Measurements from ENCODE around the gene CDK14.
"Not testable (repeated sequence)": the region's sequence is repeated elsewhere in the genome, so short reads cannot be mapped to it uniquely, and the experiment has no call there.

CDK14 gene

DNA sequence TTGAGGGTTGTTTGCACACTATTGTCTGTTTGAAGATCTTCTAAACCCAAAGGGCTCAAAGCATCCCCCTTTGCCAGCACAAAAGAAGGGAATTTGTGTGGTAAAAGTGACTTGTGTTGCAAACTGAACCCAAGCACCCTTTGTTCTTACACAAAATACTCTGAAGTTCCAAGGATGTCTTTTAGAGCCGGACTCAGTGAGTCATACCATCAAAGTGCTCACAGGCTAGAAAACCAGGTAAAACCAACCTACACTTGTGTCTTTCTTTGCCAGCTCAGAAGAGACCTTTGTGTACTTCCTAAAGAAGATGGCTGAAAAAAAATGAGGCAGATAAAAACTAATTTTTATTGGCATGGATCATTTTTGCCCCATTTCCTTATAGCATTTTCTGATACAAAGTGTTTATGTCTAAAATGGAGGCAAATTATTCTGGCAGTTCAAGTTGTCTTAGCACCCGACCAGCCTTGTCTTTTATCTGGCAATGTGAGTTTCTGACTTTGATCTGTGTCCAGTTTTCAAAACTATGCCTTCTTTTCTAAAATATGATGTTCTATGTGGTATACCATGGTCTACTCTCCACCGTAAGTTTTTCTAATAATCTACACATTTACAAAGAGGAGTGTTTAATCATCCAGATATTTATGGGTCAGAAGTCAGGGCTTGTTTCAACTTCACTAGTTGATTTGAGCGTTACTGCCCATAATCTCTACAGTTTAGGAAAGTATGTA is 539.7 kb downstream of the CDK14 start:
- DNase-seq: no peak

DNA sequence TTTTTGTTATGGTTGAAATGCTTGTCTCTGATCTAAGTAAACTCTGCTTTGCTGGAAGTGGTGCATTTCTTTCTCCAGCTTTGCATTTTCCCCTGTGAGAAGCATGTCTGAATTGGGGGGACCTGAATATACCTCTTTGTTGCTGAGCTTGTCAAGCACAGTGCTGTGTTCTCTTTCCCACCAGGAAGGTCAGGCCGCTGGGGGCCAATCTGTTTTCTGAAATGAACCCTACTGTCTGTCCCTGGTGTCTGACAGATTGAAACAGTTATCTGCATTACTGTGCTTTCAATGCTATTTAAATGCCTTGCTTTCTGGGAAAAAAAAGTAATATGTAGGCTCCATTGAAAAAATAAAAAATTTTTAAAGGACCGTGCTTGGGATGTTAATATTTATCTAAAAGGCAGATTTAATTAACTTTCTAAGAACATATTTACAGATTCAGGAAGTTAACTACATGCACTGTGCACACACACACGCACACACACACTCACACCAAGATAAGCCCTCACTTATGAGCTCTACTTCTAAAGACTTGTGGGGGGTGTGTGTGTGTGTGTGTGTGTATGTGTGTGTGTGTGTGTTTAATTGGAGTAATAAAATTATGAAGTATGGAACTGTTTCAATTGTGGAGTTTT is 541.1 kb downstream of the CDK14 start:
- DNase-seq: no peak

DNA sequence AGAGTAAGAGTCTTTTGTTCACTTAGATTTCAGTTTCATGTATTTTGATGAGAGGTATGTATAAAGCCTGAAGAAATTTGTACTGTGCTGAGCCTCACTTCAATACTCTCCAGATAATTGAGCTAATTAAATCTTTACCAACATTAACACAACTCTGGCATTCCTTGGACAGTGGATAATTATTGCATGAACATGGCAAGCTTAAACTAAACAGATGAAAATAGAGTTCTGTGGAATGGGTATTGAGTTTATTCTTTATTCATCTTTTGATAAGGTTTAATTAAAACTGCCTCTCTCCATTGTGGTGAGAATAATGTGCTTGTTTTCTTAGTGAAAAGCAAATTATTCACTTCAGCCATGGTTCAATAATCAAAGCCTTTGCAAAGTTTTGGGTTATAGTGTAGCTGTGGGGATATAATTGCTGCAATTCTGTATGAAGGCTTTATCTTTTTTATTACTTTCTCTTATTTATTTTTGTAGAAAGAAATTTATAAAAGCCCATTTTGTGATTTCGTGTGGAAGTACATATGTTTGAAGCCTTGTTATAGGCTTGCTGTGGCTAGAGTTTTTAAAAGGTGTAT is 541.8 kb downstream of the CDK14 start:
- no peak for DNase-seq

DNA sequence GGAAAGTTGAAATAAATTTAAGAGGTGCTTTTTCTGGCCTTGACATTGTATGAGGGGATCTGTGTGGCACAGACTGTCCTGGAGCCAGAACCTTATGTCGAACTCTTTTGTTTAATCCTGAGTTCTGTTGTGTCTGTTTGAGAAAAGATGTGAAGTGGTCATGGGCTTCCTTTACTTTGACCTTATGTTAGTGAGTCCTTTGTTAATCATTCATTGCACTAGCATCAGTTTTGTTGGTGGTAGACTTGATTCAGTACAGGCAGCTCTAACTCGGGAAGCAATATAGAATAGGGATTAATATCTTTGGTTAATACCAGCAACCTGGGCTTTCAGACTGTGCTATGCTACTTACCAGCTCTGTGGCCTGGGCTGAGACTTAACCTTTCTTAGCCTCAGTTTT is 544.2 kb downstream of the CDK14 start:
- DNase-seq: no peak

DNA sequence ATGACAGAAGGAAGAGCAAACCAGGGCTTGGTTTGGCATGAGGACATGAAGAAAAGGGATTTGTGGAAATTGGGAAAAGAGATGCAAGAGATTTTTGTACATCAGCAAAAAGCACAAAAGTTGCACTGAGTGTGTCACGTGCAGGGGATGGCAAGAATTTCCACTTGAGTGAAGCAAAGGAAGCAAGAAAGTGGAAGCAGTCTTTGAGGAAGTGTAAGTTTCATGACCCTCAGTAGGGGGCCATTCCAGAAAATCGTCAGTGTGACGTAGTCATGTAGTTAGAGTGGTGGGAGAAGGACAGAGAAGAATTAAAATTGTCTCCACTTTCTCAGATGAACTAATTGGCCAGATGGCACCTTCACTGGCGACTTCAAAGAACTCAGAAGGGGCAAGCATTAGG is 544.9 kb downstream of the CDK14 start:
- no peak for DNase-seq

DNA sequence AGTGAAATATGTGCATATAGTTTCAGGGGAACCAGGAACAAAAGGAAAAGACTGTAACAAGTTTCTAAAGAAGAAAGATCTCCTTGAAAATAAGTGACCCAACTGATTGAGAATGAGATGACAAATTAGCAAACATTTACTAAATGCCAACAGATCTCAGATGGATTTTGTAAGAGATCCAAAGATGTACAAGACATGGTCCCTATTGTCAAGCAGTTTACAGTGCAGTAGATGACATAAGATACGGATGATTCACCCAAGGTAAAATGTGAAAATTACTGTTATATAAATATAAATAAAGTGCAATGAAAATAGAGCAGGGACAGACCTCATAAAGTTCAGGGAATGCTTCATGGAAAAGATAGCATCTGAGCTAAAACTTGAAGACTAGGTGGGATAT is 546.6 kb downstream of the CDK14 start:
- no peak for DNase-seq

DNA sequence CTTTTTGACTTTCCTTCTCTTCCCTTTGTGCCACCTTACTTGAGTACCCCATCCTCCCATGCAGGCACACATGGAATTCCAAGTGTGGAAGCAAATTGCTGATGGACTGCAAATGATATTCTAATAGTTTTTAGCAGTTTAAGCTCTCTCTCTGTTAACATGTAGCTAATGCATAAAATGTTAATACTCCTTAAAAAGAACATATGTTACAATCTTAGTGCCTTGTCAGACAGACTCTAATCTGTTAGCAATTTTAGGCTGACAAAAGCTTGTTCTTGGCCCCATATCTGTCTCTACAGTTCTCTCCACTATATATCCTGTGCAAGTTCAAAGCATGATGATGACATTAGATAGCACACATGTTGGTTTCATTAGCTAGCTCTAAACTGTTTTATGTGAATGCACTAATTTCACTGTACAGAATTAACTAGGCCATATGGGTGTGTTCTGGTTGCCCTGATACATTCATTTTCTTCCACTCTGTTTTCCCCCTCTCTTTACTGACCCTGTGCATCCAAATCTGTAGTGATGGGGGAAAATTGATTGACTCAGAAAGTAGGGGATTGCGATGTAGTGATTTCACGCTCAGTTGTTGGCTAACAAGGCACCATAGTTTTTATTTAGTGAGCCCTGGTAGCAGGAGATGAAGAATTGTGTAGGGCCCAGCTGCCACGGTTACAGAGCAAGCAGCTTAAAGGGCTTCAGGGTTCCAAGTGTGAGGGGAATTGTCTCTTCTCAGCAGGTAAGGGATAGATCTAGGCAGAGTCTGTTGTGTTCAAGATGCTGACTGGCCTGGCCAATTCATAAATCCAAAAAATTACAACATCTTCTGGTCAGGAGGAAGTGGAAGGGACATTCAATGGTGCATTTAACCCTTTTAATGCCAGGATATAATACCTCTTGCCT is 553.5 kb downstream of the CDK14 start:
- no peak for DNase-seq

DNA sequence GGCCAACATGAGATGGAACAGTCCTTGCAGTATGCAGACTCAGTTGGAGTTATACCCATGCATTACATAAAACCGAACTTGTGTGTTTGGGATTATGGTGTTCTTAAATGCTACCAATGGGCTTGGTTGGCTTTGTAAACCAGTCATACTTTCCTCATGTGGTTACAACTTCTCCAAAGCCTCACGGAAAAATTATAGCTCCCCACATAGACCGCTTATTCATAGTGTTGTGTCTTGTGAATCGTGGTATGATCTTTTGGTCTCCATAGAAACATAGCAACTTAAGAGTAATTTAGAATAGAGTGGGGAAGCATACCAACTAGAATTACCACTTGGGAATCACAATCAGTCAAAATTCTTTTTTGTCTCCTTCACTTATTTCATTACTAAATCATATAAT is 555.8 kb downstream of the CDK14 start:
- no peak for DNase-seq

DNA sequence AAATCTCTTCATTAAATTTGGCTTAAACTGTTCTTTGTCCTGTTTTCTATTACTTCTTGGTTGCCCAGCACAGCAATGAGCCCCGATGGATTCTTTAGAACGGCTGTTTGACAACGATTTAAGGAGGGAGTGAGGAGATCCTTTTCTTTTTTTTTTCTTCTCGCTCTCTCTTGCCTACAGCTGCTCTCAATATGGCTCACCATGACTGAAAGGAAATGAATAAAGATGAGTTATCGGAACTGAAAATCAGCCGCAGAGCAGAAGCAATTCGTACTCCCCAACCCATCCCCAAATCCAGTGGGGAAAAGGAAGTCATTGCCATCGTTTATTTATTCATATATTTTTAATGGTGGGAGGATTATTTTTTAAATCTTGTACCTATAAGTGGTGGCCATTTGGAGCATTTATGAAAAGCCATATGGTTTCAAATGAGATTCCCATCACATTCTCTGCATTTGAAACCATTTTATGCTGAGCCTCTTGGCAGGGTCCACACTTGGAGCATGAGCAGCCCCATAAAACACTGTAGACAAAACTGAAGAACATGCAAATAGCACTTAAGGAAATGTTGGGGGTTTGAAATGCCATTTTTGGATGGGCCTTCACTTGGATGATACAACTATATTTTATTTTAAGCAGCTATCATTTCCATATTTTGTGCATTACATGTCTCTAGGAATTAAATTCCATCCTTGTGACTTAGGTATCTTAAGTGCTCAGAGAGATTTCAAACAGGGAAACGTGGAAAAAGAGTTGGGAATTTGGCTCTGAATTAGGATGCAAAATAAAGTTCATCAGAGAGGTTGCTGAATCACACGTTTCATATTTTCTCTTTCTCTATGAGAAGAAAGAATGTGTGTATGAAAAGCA is 560.4 kb downstream of the CDK14 start:
- no peak for DNase-seq

DNA sequence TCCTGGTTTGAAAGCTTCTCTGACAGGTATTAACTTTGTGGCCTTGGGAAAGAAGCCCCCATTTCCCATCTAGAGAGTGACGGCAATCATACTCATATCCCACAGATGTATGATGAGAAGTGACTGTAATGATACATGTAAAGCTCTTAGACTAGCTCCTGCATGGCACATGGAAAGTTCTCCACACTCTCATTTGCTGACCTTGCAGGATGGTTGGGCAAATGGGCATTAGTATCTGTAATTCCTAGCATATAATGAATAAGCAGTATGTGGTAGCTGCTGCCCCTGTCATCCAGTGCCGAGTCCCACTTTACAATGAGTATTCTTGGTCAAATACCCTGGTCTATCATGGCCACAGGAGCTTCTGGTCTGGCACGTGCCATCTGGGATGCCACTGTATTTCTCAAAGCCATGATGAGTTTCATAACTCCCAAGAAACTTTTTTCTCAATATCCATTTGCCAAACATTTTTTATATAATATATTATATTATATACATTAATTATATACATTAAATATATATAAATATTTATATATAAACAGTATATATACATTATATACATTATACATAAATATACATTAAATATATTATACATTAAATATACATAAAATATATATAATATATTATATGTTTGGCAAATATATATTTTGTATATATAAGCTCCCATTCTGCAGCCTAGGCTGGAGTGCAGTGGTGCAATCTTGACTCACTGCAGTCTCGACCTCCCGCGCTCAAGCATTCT is 561.6 kb downstream of the CDK14 start:
- no peak for DNase-seq

DNA sequence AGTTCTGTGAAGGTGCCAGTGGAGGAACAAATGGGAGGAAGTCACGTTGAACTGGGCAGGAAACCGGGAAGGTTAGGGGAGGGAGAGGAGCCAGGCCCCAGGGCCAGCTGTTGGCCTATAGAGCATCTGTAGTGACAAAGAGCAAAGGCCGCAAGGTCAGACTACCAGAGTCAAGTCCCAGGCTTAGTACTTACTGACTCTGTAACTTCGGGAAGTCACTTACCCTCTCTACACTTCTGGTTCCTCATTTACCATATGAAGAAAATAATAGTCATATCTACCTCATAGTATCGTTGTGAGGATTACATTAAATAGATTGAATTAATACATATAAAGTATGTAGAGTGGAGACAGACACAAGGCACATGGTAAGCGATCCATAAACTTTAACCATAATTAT is 566.3 kb downstream of the CDK14 start:
- no peak for DNase-seq

DNA sequence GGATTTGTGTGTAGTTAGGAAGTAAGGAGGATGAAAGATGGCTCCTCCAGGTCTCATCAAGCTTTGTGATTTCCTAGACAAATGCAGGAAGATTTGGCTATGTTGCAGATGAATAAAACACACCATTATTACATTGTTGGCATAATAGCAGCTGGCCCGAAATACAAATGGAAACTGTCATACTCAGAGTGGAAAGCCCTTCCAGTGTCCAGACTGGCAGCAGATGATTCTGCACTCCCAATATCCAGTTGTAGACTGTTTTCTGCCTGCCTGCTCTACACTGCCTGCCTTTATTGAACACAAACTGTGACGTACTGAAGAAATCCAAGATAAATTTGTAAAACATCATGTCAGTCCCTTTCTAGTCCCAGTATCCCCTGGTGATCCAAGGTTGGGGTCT is 568.4 kb downstream of the CDK14 start:
- no peak for DNase-seq

DNA sequence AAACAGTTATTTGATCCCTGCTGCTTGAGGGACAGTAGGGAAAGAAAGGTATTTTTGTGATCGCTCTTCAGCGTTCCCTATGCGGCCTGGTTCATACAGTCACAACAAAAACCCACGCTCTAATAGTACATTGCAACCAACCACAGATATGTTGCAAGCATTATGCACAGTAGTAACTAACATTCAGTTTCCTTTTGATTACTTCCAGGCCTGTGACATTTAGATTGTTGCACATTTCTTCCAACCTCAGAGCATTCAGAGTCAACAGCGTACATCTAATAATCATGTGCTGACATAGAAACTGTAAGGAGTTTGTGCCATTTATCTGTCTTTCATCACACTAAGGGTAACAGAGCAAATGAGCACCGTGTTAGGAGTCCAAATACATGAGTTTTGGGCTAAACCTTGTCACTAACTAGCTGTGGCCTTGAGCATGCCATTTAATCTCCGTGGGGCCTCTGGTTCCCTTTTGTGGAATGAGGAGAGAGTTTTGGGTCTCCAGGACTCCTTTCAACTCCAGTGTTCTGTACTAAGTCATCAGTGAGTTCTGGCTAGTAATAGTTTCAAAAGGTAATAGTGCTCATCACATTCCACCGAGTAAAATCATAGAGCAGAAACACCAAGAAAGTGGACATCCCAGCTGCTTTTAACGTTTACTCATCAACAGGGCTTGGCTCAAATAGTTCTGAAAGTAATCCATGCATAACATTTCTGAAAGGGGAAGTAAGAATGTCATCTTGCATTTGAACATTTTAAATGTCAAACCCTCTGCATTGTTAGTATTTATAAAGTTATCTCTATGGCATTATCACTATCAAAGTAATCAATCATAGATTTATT is 569.1 kb downstream of the CDK14 start:
- DNase-seq: no peak

DNA sequence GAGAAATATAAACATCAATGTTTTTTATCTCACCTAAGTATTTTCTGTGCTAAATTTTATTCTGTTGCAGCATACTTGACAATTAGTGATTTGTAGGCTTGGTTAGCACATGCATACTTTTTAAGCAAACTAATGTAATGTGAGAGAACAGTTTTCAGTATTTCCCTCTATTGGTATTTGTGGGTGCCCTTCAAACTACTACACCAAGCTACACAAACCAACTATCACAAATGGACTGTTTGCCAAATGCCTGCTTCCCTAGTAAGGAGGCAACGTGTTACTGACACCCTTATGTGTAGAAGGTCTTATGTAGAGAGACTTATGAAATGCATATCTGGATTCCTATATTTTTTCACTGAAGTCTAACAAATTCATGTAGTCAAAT is 569.7 kb downstream of the CDK14 start:
- no peak for DNase-seq

DNA sequence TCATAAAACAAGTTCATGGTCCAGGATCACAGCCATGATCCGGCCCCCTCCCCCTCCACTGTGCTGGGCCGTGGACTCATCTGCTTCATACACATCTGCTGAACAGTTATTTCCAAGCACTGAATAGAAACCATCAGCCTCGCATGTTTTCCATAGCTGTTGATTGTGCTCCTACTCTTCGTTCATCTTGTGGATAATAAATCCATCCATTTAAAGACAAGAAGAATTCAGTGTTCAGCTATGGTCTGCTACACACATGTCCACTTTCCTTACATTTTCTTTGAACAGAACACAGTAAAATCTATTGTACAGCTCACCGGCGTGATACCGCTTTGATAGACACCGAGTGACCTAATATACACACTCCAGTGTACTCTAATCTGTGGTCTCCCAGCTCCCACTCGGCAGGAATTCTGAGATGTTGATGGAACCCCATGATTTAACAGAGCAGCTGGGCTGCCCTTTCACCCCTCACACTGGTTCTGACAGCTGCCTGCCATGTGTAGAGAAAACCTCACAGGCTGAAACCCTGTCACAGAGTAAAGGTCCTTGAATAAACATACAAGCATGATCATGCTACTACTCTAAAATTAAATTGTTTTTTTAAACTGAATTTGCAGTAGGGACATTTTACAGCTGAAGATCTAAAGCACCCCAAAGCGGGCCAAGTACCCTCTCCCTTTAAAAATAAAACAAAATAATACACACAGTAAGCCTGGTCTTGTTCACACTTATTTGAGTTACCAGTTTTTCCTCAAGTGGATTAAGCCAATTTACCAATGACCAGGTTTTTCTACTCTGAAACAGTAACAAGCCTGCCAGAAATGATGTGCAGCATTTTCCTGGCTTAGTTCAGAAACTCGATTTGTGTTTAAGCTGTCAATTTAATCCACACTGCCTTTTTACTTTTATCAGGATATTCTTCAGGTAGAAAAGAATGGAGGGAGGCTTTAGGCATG is 573.0 kb downstream of the CDK14 start:
- DNase-seq: no peak

DNA sequence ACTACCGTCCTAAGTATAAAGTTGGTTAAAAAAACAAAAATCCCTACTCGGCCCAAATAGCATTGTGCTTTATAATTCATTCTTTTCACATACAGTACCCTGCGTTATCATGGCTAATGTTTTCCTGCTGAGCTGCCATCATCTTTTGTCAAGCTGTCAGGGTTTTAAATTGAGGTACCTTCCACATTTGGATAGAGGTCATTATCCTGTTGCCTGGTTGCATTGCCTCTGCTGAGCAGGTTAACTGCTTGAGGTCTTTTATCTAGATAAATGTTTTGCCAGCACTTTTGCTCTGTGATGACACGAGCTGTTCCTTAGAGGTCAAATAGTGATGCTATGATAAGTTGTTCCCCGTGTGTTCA is 573.7 kb downstream of the CDK14 start:
- DNase-seq: no peak

DNA sequence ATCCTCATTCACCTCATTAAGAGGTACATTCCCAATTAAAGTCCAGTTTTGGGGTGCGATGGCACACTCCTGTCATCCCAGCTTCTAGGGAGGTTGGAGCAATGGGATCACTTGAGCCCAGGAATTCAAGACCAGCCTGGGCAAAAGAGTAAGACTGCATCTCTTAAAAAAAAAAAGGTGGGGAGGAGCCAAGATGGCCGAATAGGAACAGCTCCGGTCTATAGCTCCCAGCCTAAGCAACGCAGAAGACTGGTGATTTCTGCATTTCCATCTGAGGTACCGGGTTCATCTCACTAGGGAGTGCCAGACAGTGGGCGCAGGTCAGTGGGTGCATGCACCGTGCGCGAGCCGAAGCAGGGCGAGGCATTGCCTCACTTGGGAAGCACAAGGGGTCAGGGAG is 577.1 kb downstream of the CDK14 start:
- not testable (repeated sequence) for DNase-seq

DNA sequence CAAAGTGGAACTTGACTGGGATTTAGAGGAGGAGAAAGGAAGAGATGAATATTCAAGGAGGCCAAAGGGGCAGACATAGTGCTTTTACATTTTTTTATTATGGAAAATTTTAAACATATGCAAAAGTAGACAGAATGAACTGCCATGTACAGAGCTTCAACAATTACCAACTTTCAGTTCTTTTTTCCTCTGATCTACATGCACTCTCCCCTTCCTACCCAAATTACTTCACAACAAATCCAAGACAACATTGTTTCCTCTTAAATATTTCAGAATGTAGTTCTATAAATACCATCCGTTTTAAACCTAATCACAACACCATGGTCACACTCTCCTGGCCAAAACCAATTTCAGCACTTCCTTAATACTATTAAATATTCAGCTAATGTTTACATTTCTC is 584.6 kb downstream of the CDK14 start:
- no peak for DNase-seq

DNA sequence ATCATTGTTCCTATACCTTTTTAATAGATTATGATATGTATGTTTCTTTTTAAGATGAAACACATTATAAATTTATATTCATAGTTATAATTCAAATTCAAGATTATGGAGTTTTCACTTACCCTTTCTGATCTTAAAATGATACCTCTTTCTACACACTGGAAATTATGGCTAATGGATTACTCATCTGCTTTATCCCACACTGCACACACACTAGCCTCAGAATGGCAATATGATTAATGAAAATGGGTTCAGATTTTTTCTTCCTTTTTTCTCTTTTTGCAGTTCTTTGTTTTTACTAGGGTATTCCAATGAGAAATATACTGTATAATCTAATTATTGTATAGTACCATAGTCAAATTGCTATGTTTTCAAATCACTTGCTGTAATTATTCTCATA is 585.8 kb downstream of the CDK14 start:
- DNase-seq: no peak

Measured in activated CD8-positive, alpha-beta memory T cell treated with anti-CD3 and anti-CD28 coated beads, Interleukin-2, amount 50 U/mL, for 48 hours (primary cell).